ENCODE results near the gene CCL18. TPM values are rescaled to one million over a fixed set of nuclear protein-coding genes. Genes with fewer than 3 reads are reported as not detected.

CCL18 gene
- total and polyA plus RNA-seq, 2 of the 8 experiments (the other 6 are each of a cell fraction or from before 2014, with no cell fraction given), result not detected

- DNase-seq (ENCODE audit: low read depth in 1 of 2, low spot score in 2 of 2) (no peak), FAIRE-seq (no peak)
- Histone ChIP-seq H2BK15ac (ENCODE audit: low read length) (no peak overlapping the region), H3K14ac (ENCODE audit: insufficient read length) (no peak overlapping the region), H3K36me3 (ENCODE audit: control insufficient read depth in 2 of 4, insufficient read depth in 4 of 4, low read length in 3 of 4) (no peaks in the 10 kb centered on the region), H3K9ac (replicated peaks in 1 of 4; ENCODE audit: extremely low read depth in 1 of 4, low read depth in 3 of 4, low read length in 3 of 4) (no peak overlapping the region), H3K18ac (ENCODE audit: extremely low read depth, low read length) (no peak overlapping the region), H3K4me2 (ENCODE audit: insufficient read depth in 1 of 2, low read depth in 2 of 2, low read length in 2 of 2) (no peak overlapping the region), H3K23ac (ENCODE audit: insufficient read length) (no peak overlapping the region), H2AFZ (ENCODE audit: low read length) (no peak overlapping the region), H2BK12ac (ENCODE audit: low read depth, low read length) (no peak overlapping the region), H4K5ac (ENCODE audit: insufficient read length, low read depth, low read length) (no peak overlapping the region), H3K79me2 (ENCODE audit: control insufficient read depth in 1 of 2, insufficient read depth in 2 of 2, low read length in 2 of 2) (no peaks in the 10 kb centered on the region), H3K56ac (replicated peaks; ENCODE audit: insufficient read length, low read depth, low read length) (no peak overlapping the region), H3K4me3 (ENCODE audit: extremely low read depth in 1 of 4, insufficient read depth in 2 of 4, low read depth in 3 of 4, low read length in 4 of 4) (no peak overlapping the region), H2AK5ac (ENCODE audit: low read depth, low read length) (no peak overlapping the region), H3K9me3 (ENCODE audit: insufficient read depth in 2 of 2, low read depth in 1 of 2, low read length in 1 of 2) (0 out of 4 replicates have a peak, but pooled peaks cover 0 to 3% of the 10 kb centered on the region in 2 experiments), H3K4me1 (replicated peaks in 1 of 4; ENCODE audit: control insufficient read depth in 3 of 4, insufficient read depth in 4 of 4, low read length in 3 of 4) (no peaks in the 10 kb centered on the region), H2BK120ac (replicated peaks; ENCODE audit: low read depth, low read length) (no peak overlapping the region), H3K27ac (ENCODE audit: low read depth, low read length) (no peak overlapping the region), H3K4ac (replicated peaks; ENCODE audit: insufficient read length, low read depth, low read length) (no peak overlapping the region), H4K20me1 (replicated peaks in 1 of 2; ENCODE audit: control insufficient read depth in 1 of 2, insufficient read depth in 2 of 2, low read length in 2 of 2) (no peaks in the 10 kb centered on the region), H3K27me3 (replicated peaks in 1 of 4; ENCODE audit: control insufficient read depth in 3 of 4, extremely low read depth in 1 of 4, insufficient read depth in 3 of 4, low read length in 3 of 4) (no peaks in the 10 kb centered on the region), H2BK20ac (ENCODE audit: low read length) (no peak overlapping the region), H4K8ac (ENCODE audit: extremely low read depth, insufficient read depth, low read length) (no peak overlapping the region), H2BK5ac (ENCODE audit: low read depth, low read length) (no peak overlapping the region), H3K23me2 (ENCODE audit: low read depth, low read length) (no peaks in the 10 kb centered on the region), H4K91ac (replicated peaks; ENCODE audit: insufficient read length, low read length) (no peak overlapping the region), H3K79me1 (ENCODE audit: low read depth, low read length) (no peaks in the 10 kb centered on the region)
- ChIA-PET CTCF (ENCODE audit: partially characterized antibody) (no interaction called here), POLR2A (ENCODE audit: partially characterized antibody) (no interaction called here)
- no peak for TF ChIP-seq GABPA (IDR thresholded peaks at IDR 0.05; ENCODE audit: borderline replicate concordance, insufficient read depth, low read length)
- 88% methylated on average over 4 of the region's 4 CpGs; no CpG with 5 or more reads in 1 of the 2 experiments for WGBS, 2 experiments (ENCODE audit: extremely low coverage in 1 of 2, insufficient coverage in 1 of 2, insufficient read length in 1 of 2, insufficient replicate concordance in 2 of 2, low coverage in 1 of 2, low lambda C conversion rate in 2 of 2, missing lambda C conversion rate in 1 of 2)
Observed at GRCh38 chr17:36111068-36111490, 47.0 kb downstream of the CCL18 start.

Data from H1 (cell line).